Keratinocyte (primary cell): ENCODE data around the gene CPEB4. TPM values are rescaled to one million over a fixed set of nuclear protein-coding genes. Genes with fewer than 3 reads are reported as not detected.

Source experiments
- DNase-seq: peaks from one replicate; pipeline ENCODE4 v3.0.0-alpha.2; 2011; ENCODE audit warnings: low read depth, missing footprints, low spot score
- FAIRE-seq: peaks from 2 replicates; lab custom pipeline; 2011; peaks lifted over from hg19 to GRCh38; lab: Jason Lieb, UNC
- H2AFZ ChIP-seq: 2 replicates; pipeline ENCODE4 v1.6.0; 2012; ENCODE audit warnings: low read length, control low read depth, inconsistent platforms; ENCODE audit not compliant: control insufficient read depth
- H3K27ac ChIP-seq: 2 replicates; pipeline ENCODE4 v1.5.1; 2011; ENCODE audit warnings: low read length; ENCODE audit not compliant: control insufficient read depth, insufficient read depth
- H3K27me3 ChIP-seq: 3 replicates; pipeline ENCODE4 v1.6.0; 2011; ENCODE audit warnings: low read length; ENCODE audit not compliant: control insufficient read depth, insufficient read depth; ENCODE audit errors: extremely low read depth
- H3K36me3 ChIP-seq, 2 experiments: 2 replicates in 1 of 2; 3 replicates in 1 of 2; pipeline ENCODE4 v1.5.1; 2011; ENCODE audit warnings: low read length in 2 of 2, mild to moderate bottlenecking in 1 of 2; ENCODE audit not compliant: control insufficient read depth in 2 of 2, insufficient read depth in 2 of 2; ENCODE audit errors: extremely low read depth in 1 of 2
- H3K4me1 ChIP-seq: 3 replicates; pipeline ENCODE4 v1.5.1; 2011; ENCODE audit warnings: low read length; ENCODE audit not compliant: control insufficient read depth, insufficient read depth; ENCODE audit errors: extremely low read depth
- H3K4me2 ChIP-seq: 3 replicates; pipeline ENCODE4 v1.6.0; 2011; ENCODE audit warnings: low read depth, low read length; ENCODE audit not compliant: control insufficient read depth, insufficient read depth; ENCODE audit errors: extremely low read depth
- H3K4me3 ChIP-seq, 3 experiments: fragments of 200-600 bp in 1 of 3; sonication (generic) in 1 of 3; 2 replicates in 2 of 3; 3 replicates in 1 of 3; pipeline ENCODE4 v1.5.1; 2011 to 2016; ENCODE audit warnings: low read length in 3 of 3, mild to moderate bottlenecking in 3 of 3, control low read depth in 2 of 3, inconsistent platforms in 1 of 3, low read depth in 1 of 3, mixed read lengths in 1 of 3, mixed run types in 1 of 3, moderate library complexity in 1 of 3; ENCODE audit not compliant: control insufficient read depth in 2 of 3, insufficient read depth in 2 of 3; ENCODE audit errors: extremely low read depth in 1 of 3
- H3K79me2 ChIP-seq: 2 replicates; pipeline ENCODE4 v1.6.0; 2012; ENCODE audit warnings: low read length; ENCODE audit not compliant: control insufficient read depth, insufficient read depth
- H3K9ac ChIP-seq: 3 replicates; pipeline ENCODE4 v1.6.0; 2011; ENCODE audit warnings: low read length; ENCODE audit not compliant: control insufficient read depth, insufficient read depth; ENCODE audit errors: extremely low read depth
- H3K9me1 ChIP-seq: 3 replicates; pipeline ENCODE4 v1.6.0; 2011; ENCODE audit warnings: low read length; ENCODE audit not compliant: control insufficient read depth, insufficient read depth; ENCODE audit errors: extremely low read depth
- H3K9me3 ChIP-seq: 2 replicates; pipeline ENCODE4 v1.5.1; 2012; ENCODE audit warnings: low read depth, low read length; ENCODE audit not compliant: control insufficient read depth
- H4K20me1 ChIP-seq: 3 replicates; pipeline ENCODE4 v1.6.0; 2011; ENCODE audit warnings: low read length; ENCODE audit not compliant: control insufficient read depth, insufficient read depth; ENCODE audit errors: extremely low read depth
- CTCF ChIP-seq, 3 experiments: IDR thresholded peaks in 1 of 3; conservative IDR thresholded peaks in 1 of 3; optimal IDR thresholded peaks in 1 of 3; 2 replicates in 2 of 3; 3 replicates in 1 of 3; pipeline versions ENCODE3 to v1.5.1; 2011; ENCODE audit warnings: low read length in 3 of 3, mild to moderate bottlenecking in 3 of 3, moderate library complexity in 2 of 3, control low read depth in 1 of 3, inconsistent platforms in 1 of 3; ENCODE audit not compliant: insufficient read depth in 2 of 3; ENCODE audit errors: extremely low read depth in 1 of 3
- EZH2 ChIP-seq: IDR thresholded peaks from one replicate; pipeline ENCODE4 v1.6.1; 2012; ENCODE audit warnings: inconsistent platforms, mild to moderate bottlenecking, low read length, moderate library complexity
- dilution Hi-C: fragments of 300-500 bp; cut with MboI; formaldehyde crosslinking; loops from one replicate; pipeline ENCODE4 v1.7.0; 2020; ENCODE audit warnings: low sequenced_read_pairs; ENCODE audit not compliant: extremely low pct_ligation_motif_present
- polyA plus RNA-seq, 5 experiments: library from polyadenylated mRNA; depleted of rRNA in 3 of 5; stranded (reverse) in 3 of 5; stranded (forward) in 1 of 5; unstranded in 1 of 5; fragments of >200 nt; gene quantifications; 1 replicate in 1 of 5; 2 replicates in 3 of 5; 3 replicates in 1 of 5; pipeline versions ENCODE4 v1.2.1 to v1.2.3, GENCODE V29; 2011 to 2012; ENCODE audit warnings: missing spikeins in 2 of 5, low read depth in 1 of 5, low replicate concordance in 1 of 5

Gene CPEB4
- polyA plus RNA-seq, 1 donor (not counting 4 experiments of a cell fraction or from before 2014, with no cell fraction given), result 13.8 TPM

GRCh38 chr5:173964506-173964905 is 76.4 kb downstream of the CPEB4 start:
- Histone ChIP-seq H3K4me1 (peaks cover 9% of the 10 kb centered on the region), H3K27ac (no peak overlapping the region), H3K36me3 (no peaks in the 10 kb centered on the region), H3K4me3 (no peak overlapping the region), H3K79me2 (no peaks in the 10 kb centered on the region), H2AFZ (no peak overlapping the region), H3K9ac (no peak overlapping the region), H4K20me1 (no peaks in the 10 kb centered on the region), H3K27me3 (no peaks in the 10 kb centered on the region), H3K4me2 (peak overlapping the region; percentile 12), H3K9me3 (no peaks in the 10 kb centered on the region), H3K9me1 (no peaks in the 10 kb centered on the region)
- dilution Hi-C loops, result no loop called here
- FAIRE-seq (no peak), DNase-seq (no peak)
- no peak for TF ChIP-seq CTCF (optimal IDR thresholded peaks at IDR 0.05 in 1 of 3, IDR thresholded peaks at IDR 0.05 in 1 of 3, conservative IDR thresholded peaks at IDR 0.05 in 1 of 3; ENCODE audit: extremely low read depth in 1 of 3, insufficient read depth in 2 of 3, low read length in 3 of 3)
- no peak for TF ChIP-seq EZH2

- Histone ChIP-seq H2AFZ (no peak overlapping the region), H3K79me2 (no peaks in the 10 kb centered on the region), H3K4me1 (peaks cover 9% of the 10 kb centered on the region), H3K4me3 (no peak overlapping the region), H3K9me1 (no peaks in the 10 kb centered on the region), H3K4me2 (no peak overlapping the region), H4K20me1 (no peaks in the 10 kb centered on the region), H3K9me3 (no peaks in the 10 kb centered on the region), H3K27ac (no peak overlapping the region), H3K36me3 (no peaks in the 10 kb centered on the region), H3K27me3 (no peaks in the 10 kb centered on the region), H3K9ac (no peak overlapping the region)
- TF ChIP-seq CTCF (optimal IDR thresholded peaks at IDR 0.05 in 1 of 3, IDR thresholded peaks at IDR 0.05 in 1 of 3, conservative IDR thresholded peaks at IDR 0.05 in 1 of 3; ENCODE audit: extremely low read depth in 1 of 3, insufficient read depth in 2 of 3, low read length in 3 of 3) (no peak), EZH2 (no peak)
- dilution Hi-C loops, result no loop called here
- no peak for FAIRE-seq
- DNase-seq, result no peak
These were observed 79.1 kb downstream of the CPEB4 start for GRCh38 chr5:173967241-173967640.
